HepG2 (cell line): Measurements from ENCODE around the gene SNX2. TPM values are rescaled to one million over a fixed set of nuclear protein-coding genes. Genes with fewer than 3 reads are reported as not detected.

Source experiments
- ATAC-seq: fragments of 200-7000 bp; cut with Tn5 transposase; 3 replicates; pipeline ENCODE4 v1.9.1; 2020; ENCODE audit warnings: mild to moderate bottlenecking, moderate library complexity
- BruUV-seq: library from RNA; stranded (reverse); fragments of 400-500 nt; replicated peaks from 2 replicates; lab custom pipeline; 2021; lab: Mats Ljungman, UMichigan
- CTCF ChIA-PET: fragments of 300-600 bp; formaldehyde crosslinking; extraction: SDS; loops from one replicate; lab custom pipeline; 2021; ENCODE audit warnings: low total read pairs, inconsistent platforms, low intra/inter-chr PET ratio; lab: Yijun Ruan, JAX
- POLR2A ChIA-PET: fragments of 350-600 bp; sonication (Branson Sonifier 250); formaldehyde crosslinking; loops from one replicate; lab custom pipeline; 2020; ENCODE audit warnings: antibody characterized with exemption, inconsistent platforms; lab: Yijun Ruan, JAX
- DNase-seq: peaks from one replicate; pipeline ENCODE4 v3.0.0-alpha.2; 2015; ENCODE audit warnings: low spot score
- FAIRE-seq: peaks from 3 replicates; lab custom pipeline; 2011; peaks lifted over from hg19 to GRCh38; lab: Jason Lieb, UNC
- H2AFZ ChIP-seq: one replicate; pipeline ENCODE4 v1.6.1; 2011; ENCODE audit warnings: low read length, inconsistent platforms
- H3K27ac ChIP-seq: fragments of 300-600 bp; 3 replicates; pipeline ENCODE4 v1.8.0; 2011; ENCODE audit warnings: mixed run types, mild to moderate bottlenecking, mixed read lengths, low read length, inconsistent platforms; ENCODE audit not compliant: insufficient read depth; ENCODE audit errors: extremely low read length
- H3K27me3 ChIP-seq, 2 experiments: fragments of 200-600 bp in 1 of 2; 2 replicates in 1 of 2; 3 replicates in 1 of 2; pipeline versions ENCODE4 v1.6.0 to v1.8.0; 2011; ENCODE audit warnings: low read length in 2 of 2, mild to moderate bottlenecking in 2 of 2, moderate library complexity in 2 of 2, inconsistent platforms in 1 of 2; ENCODE audit not compliant: insufficient read depth in 2 of 2, control insufficient read depth in 1 of 2
- H3K36me3 ChIP-seq, 2 experiments: fragments of 200-600 bp in 1 of 2; replicated peaks in 1 of 2; 2 replicates in 1 of 2; 3 replicates in 1 of 2; pipeline versions ENCODE4 v1.5.1 to v1.8.0; 2011; ENCODE audit warnings: low read length in 2 of 2, inconsistent platforms in 1 of 2; ENCODE audit not compliant: insufficient read depth in 2 of 2, control insufficient read depth in 1 of 2
- H3K4me1 ChIP-seq: 2 replicates; pipeline ENCODE4 v1.5.1; 2012; ENCODE audit warnings: low read length, inconsistent platforms; ENCODE audit not compliant: insufficient read depth
- H3K4me2 ChIP-seq: 2 replicates; pipeline ENCODE4 v1.6.0; 2011; ENCODE audit warnings: low read depth, low read length, inconsistent platforms
- H3K4me3 ChIP-seq, 3 experiments: fragments of 200-600 bp in 1 of 3; sonication (generic), shearing (Covaris generic) in 1 of 3; replicated peaks in 1 of 3; 2 replicates each; pipeline ENCODE4 v1.5.1; 2011 to 2016; ENCODE audit warnings: low read length in 3 of 3, inconsistent platforms in 2 of 3, low read depth in 2 of 3, mild to moderate bottlenecking in 2 of 3, control low read depth in 1 of 3, mixed read lengths in 1 of 3; ENCODE audit not compliant: insufficient read depth in 1 of 3
- H3K79me2 ChIP-seq: one replicate; pipeline ENCODE4 v1.6.1; 2011; ENCODE audit warnings: low read length, inconsistent platforms; ENCODE audit not compliant: insufficient read depth
- H3K9ac ChIP-seq: 2 replicates; pipeline ENCODE4 v1.6.0; 2011; ENCODE audit warnings: mild to moderate bottlenecking, low read depth, low read length, inconsistent platforms; ENCODE audit not compliant: insufficient read depth
- H3K9me3 ChIP-seq: 2 replicates; pipeline ENCODE4 v1.5.1; 2012; ENCODE audit warnings: mild to moderate bottlenecking, low read length
- H4K20me1 ChIP-seq: 2 replicates; pipeline ENCODE4 v1.6.0; 2011; ENCODE audit warnings: inconsistent platforms, mild to moderate bottlenecking, low read length, moderate library complexity; ENCODE audit not compliant: insufficient read depth
- ARNT2 ChIP-seq: sonication (generic); formaldehyde crosslinking; IDR thresholded peaks from 2 replicates; pipeline ENCODE4 v1.8.0; 2022; ENCODE audit warnings: mild to moderate bottlenecking, low read depth, missing genetic modification reagents, moderate library complexity
- CHD2 ChIP-seq: IDR thresholded peaks from 2 replicates; pipeline ENCODE4 v1.6.1; 2011; ENCODE audit warnings: low read depth, low read length, improper control_type of control experiment
- ETV6 ChIP-seq: sonication (generic); formaldehyde crosslinking; conservative IDR thresholded peaks from 2 replicates; pipeline ENCODE4 v1.4.0; 2020; ENCODE audit warnings: missing genetic modification reagents
- JDP2 ChIP-seq: sonication (generic); formaldehyde crosslinking; IDR thresholded peaks from 2 replicates; pipeline ENCODE4 v1.8.1; 2022; ENCODE audit warnings: missing genetic modification reagents, borderline replicate concordance
- MTF1 ChIP-seq: sonication (generic); formaldehyde crosslinking; IDR thresholded peaks from 2 replicates; pipeline ENCODE4 v1.5.0; 2020; ENCODE audit warnings: missing genetic modification reagents
- PRDM15 ChIP-seq: sonication (generic); formaldehyde crosslinking; IDR thresholded peaks from 2 replicates; pipeline ENCODE4 v1.4.0; 2020; ENCODE audit warnings: missing genetic modification reagents
- SMAD1 ChIP-seq: sonication (generic); formaldehyde crosslinking; IDR thresholded peaks from 2 replicates; pipeline ENCODE4 v1.4.0; 2020; ENCODE audit warnings: missing genetic modification reagents, low read depth, mild to moderate bottlenecking, borderline replicate concordance
- ZNF597 ChIP-seq: sonication (generic); formaldehyde crosslinking; IDR thresholded peaks from 2 replicates; pipeline ENCODE4 v1.5.0; 2020; ENCODE audit warnings: missing genetic modification reagents
- ZNF639 ChIP-seq: conservative IDR thresholded peaks from 2 replicates; pipeline ENCODE4 v1.6.1; 2018; ENCODE audit warnings: missing genetic modification reagents
- WGBS: methylation state at CpG from one replicate; pipeline ENCODE4 v1.1.6; 2017; ENCODE audit warnings: low lambda C conversion rate; 5-methylcytosine and 5-hydroxymethylcytosine counted together
- in situ Hi-C: cut with HindIII; loops from 2 replicates; pipeline ENCODE4 v1.10.0; 2017; ENCODE audit warnings: low pct_unique_long_range_greater_than_20kb; ENCODE audit not compliant: extremely low pct_ligation_motif_present
- intact Hi-C: fragments of 100-400 bp; cut with micrococcal nuclease; formaldehyde crosslinking; loops from one replicate; pipeline ENCODE4 v1.10.0; 2022; ENCODE audit not compliant: unreplicated experiment
- polyA plus RNA-seq, 8 experiments: library from polyadenylated mRNA; depleted of rRNA in 3 of 8; stranded (reverse) in 7 of 8; unstranded in 1 of 8; fragments of >200 nt; fragmentation: Illumina TruSeq in 4 of 8; extraction: Trizol in 4 of 8; gene quantifications; 2 replicates each; pipeline versions ENCODE4 v1.2.1 to v1.2.3, GENCODE V29; 2011 to 2016; ENCODE audit warnings: low read depth in 4 of 8, missing spikeins in 1 of 8, mixed read lengths in 1 of 8; ENCODE audit not compliant: insufficient read depth in 1 of 8
- total RNA-seq, 5 experiments: library from RNA; depleted of rRNA; stranded (reverse); fragments of >200 nt; fragmentation: Illumina TruSeq; extraction: Trizol; gene quantifications; 2 replicates each; pipeline ENCODE4 v1.2.3, GENCODE V29; 2016; ENCODE audit warnings: low read depth in 1 of 5

Gene SNX2
- total and polyA plus RNA-seq, 2 of the 13 experiments (the other 11 are each of a cell fraction or from before 2014, with no cell fraction given): 26.4 to 78.8 TPM

GRCh38 chr5:122877518-122877917 lies 102.6 kb downstream of the SNX2 start:
- intact Hi-C loops: no loop called here

More at GRCh38 chr5:122877518-122877917, 102.6 kb downstream of the SNX2 start:
- BruUV-seq: no TSS peak
- Histone ChIP-seq H3K9ac (no peak overlapping the region), H3K27me3 (no peaks in the 10 kb centered on the region), H3K4me2 (no peak overlapping the region), H3K9me3 (no peaks in the 10 kb centered on the region), H3K4me3 (no peak overlapping the region)
- CTCF ChIA-PET: no interaction called here
- no peak for DNase-seq
- no peak for FAIRE-seq
- no peak for ATAC-seq
- TF ChIP-seq ZNF639 (CRISPR knock-in tag) (no peak), MTF1 (CRISPR knock-in tag) (no peak), JDP2 (CRISPR knock-in tag) (no peak), PRDM15 (CRISPR knock-in tag) (no peak), ETV6 (no peak), CHD2 (no peak), ZNF597 (CRISPR knock-in tag) (no peak), ARNT2 (no peak), SMAD1 (CRISPR knock-in tag) (no peak)
- TF ChIP-seq, all 625 proteins: peak for 0
- no peak overlapping the region for H3K27ac ChIP-seq
- H3K4me1 ChIP-seq: no peaks in the 10 kb centered on the region
- H3K79me2 ChIP-seq: no peaks in the 10 kb centered on the region
- no peaks in the 10 kb centered on the region for H3K36me3 ChIP-seq
- H2AFZ ChIP-seq: no peak overlapping the region
- WGBS: 93% methylated on average over 2 of the region's 2 CpGs
- in situ Hi-C loops: no loop called here
- POLR2A ChIA-PET: no interaction called here
- no peaks in the 10 kb centered on the region; the same call in 1 of the 2 replicates for H4K20me1 ChIP-seq
